ENCODE data around the gene THOC6. TPM values are rescaled to one million over a fixed set of nuclear protein-coding genes. Genes with fewer than 3 reads are reported as not detected.

Gene THOC6
- total and polyA plus RNA-seq, 4 donors, result 10.8 to 14.8 (median 11.7) TPM

DNA sequence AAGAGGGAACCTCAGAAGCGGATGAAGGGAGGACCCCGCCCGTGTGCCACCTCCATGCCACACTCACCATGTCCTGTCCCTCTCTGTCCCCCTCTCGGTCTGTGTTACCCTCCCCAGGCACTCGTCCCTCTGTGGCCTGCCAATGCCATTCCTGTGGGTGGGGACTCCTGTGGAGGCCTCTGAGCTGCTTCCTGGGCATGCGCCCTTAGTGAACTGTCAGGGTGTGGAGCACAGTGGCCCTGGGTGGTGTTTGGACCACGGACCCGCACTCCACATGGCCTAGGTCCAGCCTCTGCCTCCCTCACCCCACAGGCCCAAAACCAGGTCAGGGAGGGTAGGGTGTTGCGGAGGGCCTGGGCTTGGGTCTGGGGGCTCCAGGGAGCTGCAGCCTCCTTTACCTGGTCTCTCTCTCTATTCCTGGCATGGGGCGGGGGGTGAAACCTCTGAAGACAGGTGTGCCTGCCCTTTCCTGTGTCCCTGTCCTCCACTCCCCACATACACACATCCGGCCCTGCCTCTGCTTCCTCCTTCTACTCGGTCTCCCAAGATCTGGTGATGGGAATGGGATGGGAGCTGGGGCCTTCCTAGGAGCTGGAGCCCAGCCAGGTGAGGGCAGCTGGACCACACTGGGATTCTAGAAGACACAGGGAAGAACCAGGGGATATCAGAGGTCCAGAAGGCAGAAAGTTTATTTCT is 32.1 kb upstream of the THOC6 start:
- H3K27me3 ChIP-seq (ENCODE audit: control insufficient read depth in 4 of 4, insufficient read depth in 4 of 4, low read length in 3 of 4), result no peaks in the 10 kb centered on the region
- H3K9ac ChIP-seq (ENCODE audit: low read depth in 1 of 2, low read length in 2 of 2), result no peak overlapping the region
- whole genome bisulfite sequencing, result 88% methylated on average over 12 of the region's 12 CpGs
- H3K27ac ChIP-seq (ENCODE audit: low read depth in 1 of 2, low read length in 2 of 2), result no peak overlapping the region
- TF ChIP-seq EGR1 (IDR thresholded peaks at IDR 0.05; ENCODE audit: low read depth in 2 of 2) (no peak), HNF4G (IDR thresholded peaks at IDR 0.05) (no peak), HNF4A (conservative IDR thresholded peaks at IDR 0.05) (no peak), TAF1 (conservative IDR thresholded peaks at IDR 0.05) (no peak), ATF3 (IDR thresholded peaks at IDR 0.05) (no peak), YY1 (IDR thresholded peaks at IDR 0.05) (no peak), RAD21 (IDR thresholded peaks at IDR 0.05) (no peak), NR2F2 (IDR thresholded peaks at IDR 0.05) (no peak), GABPA (IDR thresholded peaks at IDR 0.05 in 1 of 2, conservative IDR thresholded peaks at IDR 0.05 in 1 of 2) (no peak), RXRA (IDR thresholded peaks at IDR 0.05) (no peak), FOXA1 (IDR thresholded peaks at IDR 0.05) (no peak), JUND (IDR thresholded peaks at IDR 0.05) (no peak), CTCF (IDR thresholded peaks at IDR 0.05; ENCODE audit: low read depth, low read length, missing input control) (no peak), SP1 (IDR thresholded peaks at IDR 0.05) (no peak), FOXA2 (IDR thresholded peaks at IDR 0.05) (no peak), MAX (IDR thresholded peaks at IDR 0.05) (no peak)
- TF ChIP-seq, protein P1, sequence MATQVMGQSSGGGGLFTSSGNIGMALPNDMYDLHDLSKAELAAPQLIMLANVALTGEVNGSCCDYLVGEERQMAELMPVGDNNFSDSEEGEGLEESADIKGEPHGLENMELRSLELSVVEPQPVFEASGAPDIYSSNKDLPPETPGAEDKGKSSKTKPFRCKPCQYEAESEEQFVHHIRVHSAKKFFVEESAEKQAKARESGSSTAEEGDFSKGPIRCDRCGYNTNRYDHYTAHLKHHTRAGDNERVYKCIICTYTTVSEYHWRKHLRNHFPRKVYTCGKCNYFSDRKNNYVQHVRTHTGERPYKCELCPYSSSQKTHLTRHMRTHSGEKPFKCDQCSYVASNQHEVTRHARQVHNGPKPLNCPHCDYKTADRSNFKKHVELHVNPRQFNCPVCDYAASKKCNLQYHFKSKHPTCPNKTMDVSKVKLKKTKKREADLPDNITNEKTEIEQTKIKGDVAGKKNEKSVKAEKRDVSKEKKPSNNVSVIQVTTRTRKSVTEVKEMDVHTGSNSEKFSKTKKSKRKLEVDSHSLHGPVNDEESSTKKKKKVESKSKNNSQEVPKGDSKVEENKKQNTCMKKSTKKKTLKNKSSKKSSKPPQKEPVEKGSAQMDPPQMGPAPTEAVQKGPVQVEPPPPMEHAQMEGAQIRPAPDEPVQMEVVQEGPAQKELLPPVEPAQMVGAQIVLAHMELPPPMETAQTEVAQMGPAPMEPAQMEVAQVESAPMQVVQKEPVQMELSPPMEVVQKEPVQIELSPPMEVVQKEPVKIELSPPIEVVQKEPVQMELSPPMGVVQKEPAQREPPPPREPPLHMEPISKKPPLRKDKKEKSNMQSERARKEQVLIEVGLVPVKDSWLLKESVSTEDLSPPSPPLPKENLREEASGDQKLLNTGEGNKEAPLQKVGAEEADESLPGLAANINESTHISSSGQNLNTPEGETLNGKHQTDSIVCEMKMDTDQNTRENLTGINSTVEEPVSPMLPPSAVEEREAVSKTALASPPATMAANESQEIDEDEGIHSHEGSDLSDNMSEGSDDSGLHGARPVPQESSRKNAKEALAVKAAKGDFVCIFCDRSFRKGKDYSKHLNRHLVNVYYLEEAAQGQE (IDR thresholded peaks at IDR 0.05), result no peak
- TF ChIP-seq, protein P2, sequence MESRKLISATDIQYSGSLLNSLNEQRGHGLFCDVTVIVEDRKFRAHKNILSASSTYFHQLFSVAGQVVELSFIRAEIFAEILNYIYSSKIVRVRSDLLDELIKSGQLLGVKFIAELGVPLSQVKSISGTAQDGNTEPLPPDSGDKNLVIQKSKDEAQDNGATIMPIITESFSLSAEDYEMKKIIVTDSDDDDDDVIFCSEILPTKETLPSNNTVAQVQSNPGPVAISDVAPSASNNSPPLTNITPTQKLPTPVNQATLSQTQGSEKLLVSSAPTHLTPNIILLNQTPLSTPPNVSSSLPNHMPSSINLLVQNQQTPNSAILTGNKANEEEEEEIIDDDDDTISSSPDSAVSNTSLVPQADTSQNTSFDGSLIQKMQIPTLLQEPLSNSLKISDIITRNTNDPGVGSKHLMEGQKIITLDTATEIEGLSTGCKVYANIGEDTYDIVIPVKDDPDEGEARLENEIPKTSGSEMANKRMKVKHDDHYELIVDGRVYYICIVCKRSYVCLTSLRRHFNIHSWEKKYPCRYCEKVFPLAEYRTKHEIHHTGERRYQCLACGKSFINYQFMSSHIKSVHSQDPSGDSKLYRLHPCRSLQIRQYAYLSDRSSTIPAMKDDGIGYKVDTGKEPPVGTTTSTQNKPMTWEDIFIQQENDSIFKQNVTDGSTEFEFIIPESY (IDR thresholded peaks at IDR 0.05), result no peak
- H3K4me1 ChIP-seq (ENCODE audit: control insufficient read depth in 4 of 4, insufficient read depth in 4 of 4, low read length in 3 of 4), result no peaks in the 10 kb centered on the region
- no peak for DNase-seq (ENCODE audit: low spot score)
- H3K4me3 ChIP-seq (ENCODE audit: low read depth in 1 of 3, low read length in 3 of 3), result no peak overlapping the region
- H3K36me3 ChIP-seq (ENCODE audit: control insufficient read depth in 4 of 4, insufficient read depth in 3 of 4, low read depth in 1 of 4, low read length in 3 of 4), result no peaks in the 10 kb centered on the region
- no peaks in the 10 kb centered on the region for H3K9me3 ChIP-seq (ENCODE audit: control insufficient read depth in 4 of 4, low read length in 3 of 4)
